Tibial nerve (tissue), 4 donors: ENCODE measurements around the gene MYBBP1A. TPM values are rescaled to one million over a fixed set of nuclear protein-coding genes. Genes with fewer than 3 reads are reported as not detected.

Experiments
- DNase-seq, 2 donors: peaks; one replicate each; pipeline ENCODE4 v3.0.0-alpha.2; 2019; ENCODE audit warnings: low spot score in 2 of 2
- H3K27ac ChIP-seq, 4 donors: fragments of 200-600 bp; sonication (generic) in 3 of 4; one replicate each; pipeline ENCODE4 v1.5.1; 2017 to 2019; ENCODE audit warnings: mild to moderate bottlenecking in 1 of 4
- H3K27me3 ChIP-seq, 2 donors: fragments of 200-600 bp; sonication (generic) in 1 of 2; one replicate each; pipeline versions ENCODE4 v1.5.1 to v1.6.0; 2017 to 2019
- H3K36me3 ChIP-seq, 3 donors: fragments of 200-600 bp; sonication (generic); one replicate each; pipeline ENCODE4 v1.5.1; 2018 to 2019
- H3K4me1 ChIP-seq, 4 donors: fragments of 200-600 bp; sonication (generic) in 3 of 4; one replicate each; pipeline ENCODE4 v1.5.1; 2017 to 2019
- H3K4me3 ChIP-seq, 4 donors: fragments of 200-600 bp; sonication (generic) in 3 of 4; one replicate each; pipeline ENCODE4 v1.5.1; 2017 to 2019; ENCODE audit warnings: mild to moderate bottlenecking in 1 of 4, moderate library complexity in 1 of 4
- H3K9me3 ChIP-seq, 4 donors: fragments of 200-600 bp; sonication (generic) in 3 of 4; one replicate each; pipeline ENCODE4 v1.5.1; 2017 to 2019
- CTCF ChIP-seq, 5 experiments: fragments of 200-600 bp in 3 of 5; fragments of 450-650 bp in 2 of 5; sonication (generic) in 3 of 5; IDR thresholded peaks; one replicate each; pipeline ENCODE4 v1.5.1; 2016 to 2019; ENCODE audit warnings: antibody characterized with exemption in 5 of 5, mild to moderate bottlenecking in 3 of 5, moderate library complexity in 2 of 5
- EP300 ChIP-seq, 2 donors: sonication (generic); formaldehyde crosslinking; IDR thresholded peaks; one replicate each; pipeline ENCODE4 v1.6.1; 2017; ENCODE audit warnings: antibody characterized with exemption in 2 of 2, mild to moderate bottlenecking in 1 of 2
- POLR2A ChIP-seq, 2 donors: fragments of 450-650 bp; IDR thresholded peaks; one replicate each; pipeline ENCODE4 v1.6.1; 2017; ENCODE audit warnings: antibody characterized with exemption in 2 of 2, mild to moderate bottlenecking in 2 of 2, moderate library complexity in 2 of 2
- WGBS, 2 donors: methylation state at CpG; one replicate each; pipeline ENCODE4 v1.1.5; 2018; 5-methylcytosine and 5-hydroxymethylcytosine counted together
- total RNA-seq, 4 donors: library from RNA; depleted of rRNA; stranded (reverse); fragments of >200 nt; gene quantifications; one replicate each; pipeline ENCODE4 v1.1.0, GENCODE V29; 2016

The MYBBP1A gene
- total RNA-seq, 4 donors from 2014 or later = 53.8 to 119 (median 54.4) TPM

GRCh38 chr17:4504188-4504587 is 51.0 kb downstream of the MYBBP1A start:
- DNase-seq = no peak
- TF ChIP-seq POLR2A (IDR thresholded peaks at IDR 0.05) (no peak), EP300 (IDR thresholded peaks at IDR 0.05) (no peak), CTCF (IDR thresholded peaks at IDR 0.05) (no peak)
- Histone ChIP-seq H3K4me1 (peaks cover 0 to 29% (median 9%) of the 10 kb centered on the region in 4 donors), H3K9me3 (no peaks in the 10 kb centered on the region), H3K36me3 (no peaks in the 10 kb centered on the region), H3K27ac (no peak overlapping the region), H3K27me3 (peaks cover 0 to 47% of the 10 kb centered on the region in 2 donors), H3K4me3 (no peak overlapping the region)
- WGBS, 2 donors = 66 to 69% methylated on average over 5 of the region's 5 CpGs

DNA sequence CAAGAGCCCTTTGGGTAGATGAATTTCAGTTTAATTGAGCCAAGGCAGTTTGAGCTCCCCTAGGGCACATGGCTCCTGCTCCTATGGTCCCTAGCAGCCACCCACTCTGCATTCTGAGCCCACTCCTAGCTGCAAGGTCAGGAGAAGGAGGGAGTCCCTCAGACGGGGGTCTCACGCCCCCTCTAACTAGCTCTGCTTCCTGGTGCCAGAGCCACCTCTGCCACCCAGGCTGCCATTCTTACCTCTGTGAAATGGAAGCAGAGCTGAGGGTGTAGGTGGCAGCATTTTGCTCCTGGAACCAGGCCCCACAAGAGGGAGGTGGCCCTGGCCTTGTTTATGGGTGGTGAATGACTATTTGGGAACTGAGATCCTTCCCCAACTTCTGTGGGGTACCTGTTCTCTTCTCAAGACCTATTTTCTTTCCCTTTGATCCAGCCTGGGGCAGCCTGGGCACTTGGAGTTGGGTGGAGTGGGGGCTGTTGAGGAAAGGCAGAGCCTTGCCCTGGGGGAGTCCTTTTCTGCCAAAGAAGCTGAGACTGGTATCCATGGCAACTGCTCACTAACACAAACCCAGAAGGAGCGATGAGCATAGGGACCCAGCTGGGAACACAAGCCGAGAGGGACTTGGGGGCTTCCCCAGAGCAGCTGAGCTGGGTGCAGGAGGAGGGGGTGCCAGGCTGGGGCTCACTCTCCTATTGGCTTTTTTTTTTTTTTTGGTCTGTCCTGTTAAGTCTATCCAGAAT is 51.7 kb downstream of the MYBBP1A start:
- H3K27ac ChIP-seq = no peak overlapping the region
- peaks cover 0 to 29% (median 11%) of the 10 kb centered on the region in 4 donors for H3K4me1 ChIP-seq
- DNase-seq = no peak
- H3K9me3 ChIP-seq = no peaks in the 10 kb centered on the region
- WGBS, 2 donors = 55 to 70% methylated on average over 4 of the region's 4 CpGs
- no peaks in the 10 kb centered on the region for H3K36me3 ChIP-seq
- no peak overlapping the region for H3K4me3 ChIP-seq
- TF ChIP-seq CTCF (IDR thresholded peaks at IDR 0.05) (no peak), POLR2A (IDR thresholded peaks at IDR 0.05) (no peak), EP300 (IDR thresholded peaks at IDR 0.05) (no peak)
- H3K27me3 ChIP-seq = peaks cover 0 to 48% of the 10 kb centered on the region in 2 donors

DNA sequence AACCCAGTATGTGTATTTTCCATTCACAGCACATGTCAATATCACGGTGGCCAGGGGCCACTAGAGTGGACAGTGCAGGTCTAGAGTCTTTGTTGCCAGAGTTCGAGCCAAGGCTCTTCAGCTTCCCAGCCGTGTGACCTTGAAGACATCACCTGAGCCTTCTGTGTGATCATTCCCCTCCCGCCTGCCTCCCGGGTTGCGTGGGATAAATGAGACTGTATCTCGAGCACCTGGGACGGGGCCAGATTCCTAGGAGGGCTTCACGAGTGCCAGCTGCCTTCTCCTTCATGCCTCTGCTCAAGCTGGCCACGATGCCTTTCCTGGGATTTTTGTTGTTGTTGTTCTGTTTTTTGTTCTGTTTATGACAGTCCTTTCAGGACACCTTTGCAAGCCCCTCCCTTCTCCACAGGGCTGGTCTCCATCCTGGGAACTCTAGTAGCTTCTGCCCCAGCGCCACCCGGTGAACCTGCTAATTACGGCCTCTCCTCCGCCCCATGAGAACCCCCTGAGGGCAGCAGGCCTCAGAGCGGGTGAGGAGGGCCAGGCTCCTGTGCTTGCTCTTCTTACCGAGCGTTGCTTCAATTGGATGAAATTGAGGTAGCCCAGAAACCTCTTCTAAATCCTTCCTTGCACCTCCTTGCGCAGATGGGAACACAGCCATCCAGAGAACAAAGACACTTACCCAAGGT is 52.6 kb downstream of the MYBBP1A start:
- DNase-seq = no peak
- H3K4me1 ChIP-seq = peaks cover 0 to 29% (median 14%) of the 10 kb centered on the region in 4 donors
- no peak overlapping the region for H3K4me3 ChIP-seq
- H3K27me3 ChIP-seq = peaks cover 0 to 48% of the 10 kb centered on the region in 2 donors
- no peak overlapping the region for H3K27ac ChIP-seq
- H3K9me3 ChIP-seq = no peaks in the 10 kb centered on the region
- TF ChIP-seq POLR2A (IDR thresholded peaks at IDR 0.05) = no peak
- TF ChIP-seq CTCF (IDR thresholded peaks at IDR 0.05) = no peak
- TF ChIP-seq EP300 (IDR thresholded peaks at IDR 0.05) = no peak
- WGBS, 2 donors = 63 to 70% methylated on average over 18 of the region's 18 CpGs
- H3K36me3 ChIP-seq = no peaks in the 10 kb centered on the region

- peak overlapping the region in 1 of 4 donors; percentile 52 for H3K4me3 ChIP-seq
- no peak overlapping the region for H3K27ac ChIP-seq
- no peaks in the 10 kb centered on the region for H3K36me3 ChIP-seq
- WGBS, 2 donors = 21 to 32% methylated on average over 3 of the region's 3 CpGs
- no peak for DNase-seq
- H3K4me1 ChIP-seq = peaks cover 0 to 29% (median 14%) of the 10 kb centered on the region in 4 donors
- H3K27me3 ChIP-seq = peaks cover 0 to 48% of the 10 kb centered on the region in 2 donors
- H3K9me3 ChIP-seq = no peaks in the 10 kb centered on the region
- no peak for TF ChIP-seq POLR2A (IDR thresholded peaks at IDR 0.05)
- TF ChIP-seq EP300 (IDR thresholded peaks at IDR 0.05) = no peak
- TF ChIP-seq CTCF (IDR thresholded peaks at IDR 0.05) = no peak
Measured at GRCh38 chr17:4501295-4501949, 53.8 kb downstream of the MYBBP1A start.
